ENCODE data around the gene SPDYE1.

The SPDYE1 gene

GRCh38 chr7:44044315-44045225 lies 46.9 kb downstream of the SPDYE1 start, which contains the start of gene DBNL:
Gene DBNL (plus strand): TSS chr7:44044702. CDS start chr7:44044738, 36 bp downstream.
- peak; percentile 24 to 27 for DNase-seq (ENCODE audit: low read depth in 2 of 2)

- no peak for DNase-seq (ENCODE audit: low read depth in 2 of 2)
Measured at GRCh38 chr7:44045226-44046014, 47.7 kb downstream of the SPDYE1 start.

GRCh38 chr7:44046321-44047061 lies 48.8 kb downstream of the SPDYE1 start:
- DNase-seq (ENCODE audit: low read depth in 2 of 2) = no peak

GRCh38 chr7:44048031-44048795 lies 50.5 kb downstream of the SPDYE1 start:
- DNase-seq (ENCODE audit: low read depth in 2 of 2) = no peak

- DNase-seq (ENCODE audit: low read depth in 2 of 2) = no peak
Measured at GRCh38 chr7:44050121-44050914, 52.6 kb downstream of the SPDYE1 start.

GRCh38 chr7:44050915-44051560 lies 53.3 kb downstream of the SPDYE1 start:
- no peak for DNase-seq (ENCODE audit: low read depth in 2 of 2)

- no peak for DNase-seq (ENCODE audit: low read depth in 2 of 2)
Measured at GRCh38 chr7:44051611-44052220, 54.0 kb downstream of the SPDYE1 start.

- DNase-seq (ENCODE audit: low read depth in 2 of 2) = no peak
Measured at GRCh38 chr7:44052771-44053365, 55.2 kb downstream of the SPDYE1 start.

- no peak for DNase-seq (ENCODE audit: low read depth in 2 of 2)
Measured at GRCh38 chr7:44056681-44057080, 59.0 kb downstream of the SPDYE1 start.

- no peak for DNase-seq (ENCODE audit: low read depth in 2 of 2)
Measured at GRCh38 chr7:44057181-44057848, 59.6 kb downstream of the SPDYE1 start.

GRCh38 chr7:44057849-44058758 lies 60.4 kb downstream of the SPDYE1 start:
- DNase-seq (ENCODE audit: low read depth in 2 of 2) = no peak

- no peak for DNase-seq (ENCODE audit: low read depth in 2 of 2)
Measured at GRCh38 chr7:44058759-44059218, 61.1 kb downstream of the SPDYE1 start.

GRCh38 chr7:44059219-44060090 lies 61.8 kb downstream of the SPDYE1 start:
- DNase-seq (ENCODE audit: low read depth in 2 of 2) = no peak
